ENCODE data around the gene OVAAL. TPM values are rescaled to one million over a fixed set of nuclear protein-coding genes. Genes with fewer than 3 reads are reported as not detected.
A peak's percentile ranks its signal among the peaks of the same experiment; 100 is the strongest.

The OVAAL gene
- total RNA-seq, 2 donors from 2014 or later, result not detected

DNA sequence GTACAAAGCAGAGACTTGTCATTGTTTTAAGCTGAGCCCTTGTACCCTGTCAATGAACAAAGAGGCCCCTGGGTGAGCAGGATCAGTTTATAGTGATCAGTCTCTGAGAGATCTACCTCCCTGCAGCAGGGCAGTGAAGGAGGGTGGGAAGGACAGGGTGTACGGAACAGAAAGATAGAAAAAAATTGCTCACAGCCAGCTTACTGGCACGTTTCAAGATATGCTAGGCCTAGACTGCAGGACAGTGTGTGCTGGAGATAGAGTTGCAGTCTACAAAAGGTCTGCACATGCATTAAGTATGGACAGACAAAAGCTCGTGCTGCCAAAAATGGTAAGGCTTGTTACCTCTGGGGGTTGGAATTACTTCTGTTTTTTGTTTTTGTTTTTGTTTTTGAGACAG lies 34.6 kb downstream of the OVAAL start:
- H3K27ac ChIP-seq, result no peak overlapping the region

GRCh38 chr1:180594723-180595122 lies 36.0 kb downstream of the OVAAL start:
- intact Hi-C loops (cut with DNase I), result no loop called here
- no peak overlapping the region for H3K4me3 ChIP-seq
- no peak for TF ChIP-seq CTCF (IDR thresholded peaks at IDR 0.05)
- H3K27ac ChIP-seq, result no peak overlapping the region
- DNase-seq, result no peak
- H3K9me3 ChIP-seq, result no peaks in the 10 kb centered on the region
- no peaks in the 10 kb centered on the region for H3K27me3 ChIP-seq
- no peak overlapping the region for H3K9ac ChIP-seq (ENCODE audit: low read depth in 2 of 2, low read length in 2 of 2)
- H3K4me1 ChIP-seq, result peaks cover 6% of the 10 kb centered on the region
- H3K36me3 ChIP-seq, result no peaks in the 10 kb centered on the region

More for the DNA sequence above, 34.6 kb downstream of the OVAAL start:
- Histone ChIP-seq H3K4me3 (no peak overlapping the region), H3K27me3 (no peaks in the 10 kb centered on the region), H3K9me3 (no peaks in the 10 kb centered on the region), H3K9ac (ENCODE audit: low read depth in 2 of 2, low read length in 2 of 2) (no peak overlapping the region), H3K36me3 (no peaks in the 10 kb centered on the region), H3K4me1 (peaks cover 2% of the 10 kb centered on the region)
- intact Hi-C loops (cut with DNase I), result no loop called here
- DNase-seq, result no peak
- TF ChIP-seq CTCF (IDR thresholded peaks at IDR 0.05), result no peak

- Histone ChIP-seq H3K4me3 (no peak overlapping the region), H3K27me3 (no peaks in the 10 kb centered on the region), H3K9ac (ENCODE audit: low read depth in 2 of 2, low read length in 2 of 2) (no peak overlapping the region), H3K9me3 (no peaks in the 10 kb centered on the region), H3K27ac (no peak overlapping the region), H3K4me1 (peaks cover 6% of the 10 kb centered on the region), H3K36me3 (no peaks in the 10 kb centered on the region)
- no peak for TF ChIP-seq CTCF (IDR thresholded peaks at IDR 0.05)
- DNase-seq, result no peak
- intact Hi-C loops (cut with DNase I), result no loop called here
Measured at GRCh38 chr1:180595966-180596365, 37.2 kb downstream of the OVAAL start.

DNA sequence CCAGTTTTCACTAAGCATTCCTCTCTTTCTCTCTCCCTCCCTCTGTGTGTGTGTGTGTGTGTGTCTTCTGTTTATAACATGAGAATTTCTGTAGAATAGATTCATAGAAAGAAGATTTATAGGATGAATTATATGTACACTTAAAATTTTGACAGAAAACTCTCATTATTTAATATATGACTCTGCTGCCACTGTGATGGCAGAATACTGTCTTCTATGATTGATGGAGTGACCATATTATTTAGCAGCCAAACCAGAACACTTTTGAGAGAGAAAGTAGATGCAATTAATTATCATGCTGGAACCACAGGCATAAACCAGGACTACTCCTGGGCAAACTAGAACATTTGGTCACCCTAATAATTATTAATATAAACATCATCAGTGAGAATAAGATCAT lies 38.8 kb downstream of the OVAAL start:
- no peak for DNase-seq
- Histone ChIP-seq H3K4me1 (peaks cover 6% of the 10 kb centered on the region), H3K36me3 (no peaks in the 10 kb centered on the region), H3K4me3 (no peak overlapping the region), H3K27ac (no peak overlapping the region), H3K27me3 (no peaks in the 10 kb centered on the region), H3K9me3 (no peaks in the 10 kb centered on the region), H3K9ac (ENCODE audit: low read depth in 2 of 2, low read length in 2 of 2) (no peak overlapping the region)
- intact Hi-C loops (cut with DNase I), result no loop called here
- TF ChIP-seq CTCF (IDR thresholded peaks at IDR 0.05), result no peak

GRCh38 chr1:180598333-180598974 lies 39.7 kb downstream of the OVAAL start:
- TF ChIP-seq CTCF (IDR thresholded peaks at IDR 0.05), result no peak
- Histone ChIP-seq H3K9ac (ENCODE audit: low read depth in 2 of 2, low read length in 2 of 2) (no peak overlapping the region), H3K27me3 (no peaks in the 10 kb centered on the region), H3K4me1 (peaks cover 6% of the 10 kb centered on the region), H3K9me3 (no peaks in the 10 kb centered on the region), H3K27ac (peak overlapping the region; percentile 26), H3K4me3 (no peak overlapping the region), H3K36me3 (no peaks in the 10 kb centered on the region)
- peak; percentile 65 for DNase-seq
- intact Hi-C loops (cut with DNase I), result no loop called here
